ENCODE results near the gene WDFY3. TPM values are rescaled to one million over a fixed set of nuclear protein-coding genes. Genes with fewer than 3 reads are reported as not detected.

The WDFY3 gene
- total and polyA plus RNA-seq, 9 of the 15 experiments (the other 6 are each of a cell fraction or from before 2014, with no cell fraction given): 0.58 to 13.5 (median 9.4) TPM

DNA sequence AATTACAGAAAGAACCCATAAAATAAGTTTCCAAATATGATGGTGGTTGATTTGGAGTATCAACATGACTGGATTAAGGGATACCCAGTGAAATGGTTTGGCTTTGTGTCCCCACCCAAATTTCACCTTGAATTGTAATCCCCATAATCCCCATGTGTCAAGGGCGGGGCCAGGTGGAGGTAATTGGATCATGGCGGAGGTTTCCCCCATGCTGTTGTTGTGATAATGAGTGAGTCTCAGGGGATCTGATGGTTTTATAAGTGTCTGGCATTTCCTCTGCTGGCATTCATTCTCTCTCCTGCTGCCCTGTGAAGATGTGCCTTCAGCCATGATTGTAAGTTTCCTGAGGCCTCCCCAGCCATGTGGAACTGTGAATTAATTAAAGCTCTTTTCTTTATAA lies 39.1 kb downstream of the WDFY3 start (continued):
- no peak for TF ChIP-seq TRIM24 (IDR thresholded peaks at IDR 0.05)
- TF ChIP-seq ARHGAP35 (IDR thresholded peaks at IDR 0.05; ENCODE audit: partially characterized antibody): no peak
- no peak for TF ChIP-seq FOXK1 (CRISPR knock-in tag; IDR thresholded peaks at IDR 0.05; ENCODE audit: borderline replicate concordance)
- TF ChIP-seq, protein P1, sequence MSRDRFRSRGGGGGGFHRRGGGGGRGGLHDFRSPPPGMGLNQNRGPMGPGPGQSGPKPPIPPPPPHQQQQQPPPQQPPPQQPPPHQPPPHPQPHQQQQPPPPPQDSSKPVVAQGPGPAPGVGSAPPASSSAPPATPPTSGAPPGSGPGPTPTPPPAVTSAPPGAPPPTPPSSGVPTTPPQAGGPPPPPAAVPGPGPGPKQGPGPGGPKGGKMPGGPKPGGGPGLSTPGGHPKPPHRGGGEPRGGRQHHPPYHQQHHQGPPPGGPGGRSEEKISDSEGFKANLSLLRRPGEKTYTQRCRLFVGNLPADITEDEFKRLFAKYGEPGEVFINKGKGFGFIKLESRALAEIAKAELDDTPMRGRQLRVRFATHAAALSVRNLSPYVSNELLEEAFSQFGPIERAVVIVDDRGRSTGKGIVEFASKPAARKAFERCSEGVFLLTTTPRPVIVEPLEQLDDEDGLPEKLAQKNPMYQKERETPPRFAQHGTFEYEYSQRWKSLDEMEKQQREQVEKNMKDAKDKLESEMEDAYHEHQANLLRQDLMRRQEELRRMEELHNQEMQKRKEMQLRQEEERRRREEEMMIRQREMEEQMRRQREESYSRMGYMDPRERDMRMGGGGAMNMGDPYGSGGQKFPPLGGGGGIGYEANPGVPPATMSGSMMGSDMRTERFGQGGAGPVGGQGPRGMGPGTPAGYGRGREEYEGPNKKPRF (IDR thresholded peaks at IDR 0.05; ENCODE audit: low read depth, low read length): no peak
- TF ChIP-seq TARDBP (IDR thresholded peaks at IDR 0.05): no peak
- TF ChIP-seq, protein P2, sequence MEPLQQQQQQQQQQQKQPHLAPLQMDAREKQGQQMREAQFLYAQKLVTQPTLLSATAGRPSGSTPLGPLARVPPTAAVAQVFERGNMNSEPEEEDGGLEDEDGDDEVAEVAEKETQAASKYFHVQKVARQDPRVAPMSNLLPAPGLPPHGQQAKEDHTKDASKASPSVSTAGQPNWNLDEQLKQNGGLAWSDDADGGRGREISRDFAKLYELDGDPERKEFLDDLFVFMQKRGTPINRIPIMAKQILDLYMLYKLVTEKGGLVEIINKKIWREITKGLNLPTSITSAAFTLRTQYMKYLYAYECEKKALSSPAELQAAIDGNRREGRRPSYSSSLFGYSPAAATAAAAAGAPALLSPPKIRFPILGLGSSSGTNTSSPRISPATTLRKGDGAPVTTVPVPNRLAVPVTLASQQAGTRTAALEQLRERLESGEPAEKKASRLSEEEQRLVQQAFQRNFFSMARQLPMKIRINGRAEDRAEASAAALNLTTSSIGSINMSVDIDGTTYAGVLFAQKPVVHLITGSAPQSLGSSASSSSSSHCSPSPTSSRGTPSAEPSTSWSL (CRISPR knock-in tag; IDR thresholded peaks at IDR 0.05; ENCODE audit: borderline replicate concordance): no peak
- TF ChIP-seq, protein P3, sequence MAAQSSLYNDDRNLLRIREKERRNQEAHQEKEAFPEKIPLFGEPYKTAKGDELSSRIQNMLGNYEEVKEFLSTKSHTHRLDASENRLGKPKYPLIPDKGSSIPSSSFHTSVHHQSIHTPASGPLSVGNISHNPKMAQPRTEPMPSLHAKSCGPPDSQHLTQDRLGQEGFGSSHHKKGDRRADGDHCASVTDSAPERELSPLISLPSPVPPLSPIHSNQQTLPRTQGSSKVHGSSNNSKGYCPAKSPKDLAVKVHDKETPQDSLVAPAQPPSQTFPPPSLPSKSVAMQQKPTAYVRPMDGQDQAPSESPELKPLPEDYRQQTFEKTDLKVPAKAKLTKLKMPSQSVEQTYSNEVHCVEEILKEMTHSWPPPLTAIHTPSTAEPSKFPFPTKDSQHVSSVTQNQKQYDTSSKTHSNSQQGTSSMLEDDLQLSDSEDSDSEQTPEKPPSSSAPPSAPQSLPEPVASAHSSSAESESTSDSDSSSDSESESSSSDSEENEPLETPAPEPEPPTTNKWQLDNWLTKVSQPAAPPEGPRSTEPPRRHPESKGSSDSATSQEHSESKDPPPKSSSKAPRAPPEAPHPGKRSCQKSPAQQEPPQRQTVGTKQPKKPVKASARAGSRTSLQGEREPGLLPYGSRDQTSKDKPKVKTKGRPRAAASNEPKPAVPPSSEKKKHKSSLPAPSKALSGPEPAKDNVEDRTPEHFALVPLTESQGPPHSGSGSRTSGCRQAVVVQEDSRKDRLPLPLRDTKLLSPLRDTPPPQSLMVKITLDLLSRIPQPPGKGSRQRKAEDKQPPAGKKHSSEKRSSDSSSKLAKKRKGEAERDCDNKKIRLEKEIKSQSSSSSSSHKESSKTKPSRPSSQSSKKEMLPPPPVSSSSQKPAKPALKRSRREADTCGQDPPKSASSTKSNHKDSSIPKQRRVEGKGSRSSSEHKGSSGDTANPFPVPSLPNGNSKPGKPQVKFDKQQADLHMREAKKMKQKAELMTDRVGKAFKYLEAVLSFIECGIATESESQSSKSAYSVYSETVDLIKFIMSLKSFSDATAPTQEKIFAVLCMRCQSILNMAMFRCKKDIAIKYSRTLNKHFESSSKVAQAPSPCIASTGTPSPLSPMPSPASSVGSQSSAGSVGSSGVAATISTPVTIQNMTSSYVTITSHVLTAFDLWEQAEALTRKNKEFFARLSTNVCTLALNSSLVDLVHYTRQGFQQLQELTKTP (IDR thresholded peaks at IDR 0.05; ENCODE audit: low read depth in 1 of 2, partially characterized antibody in 2 of 2): no peak
- TF ChIP-seq IRF2 (CRISPR knock-in tag; IDR thresholded peaks at IDR 0.05): no peak
- TF ChIP-seq NBN (IDR thresholded peaks at IDR 0.05; ENCODE audit: low read depth): no peak
- no peak for TF ChIP-seq CBFB (CRISPR knock-in tag; IDR thresholded peaks at IDR 0.05)
- no peak for TF ChIP-seq MTA1 (IDR thresholded peaks at IDR 0.05; ENCODE audit: borderline replicate concordance)
